Upper lobe of left lung (tissue), 6 donors: ENCODE measurements around the gene ZNF219. TPM values are rescaled to one million over a fixed set of nuclear protein-coding genes. Genes with fewer than 3 reads are reported as not detected.
A peak's percentile ranks its signal among the peaks of the same experiment; 100 is the strongest.

Experiments
- ATAC-seq, 2 donors: fragments of 200-7000 bp; cut with Tn5 transposase; one replicate each; pipeline ENCODE4 v1.9.1; 2022; ENCODE audit warnings: mild to moderate bottlenecking in 2 of 2, moderate library complexity in 2 of 2; ENCODE audit not compliant: low FRiP score in 2 of 2
- DNase-seq, 2 donors: peaks; one replicate each; pipeline ENCODE4 v3.0.0-alpha.2; 2019 to 2020
- H3K27ac ChIP-seq, 4 donors: fragments of 200-600 bp; sonication (generic); one replicate each; pipeline ENCODE4 v1.5.1; 2016 to 2019
- H3K27me3 ChIP-seq, 4 donors: fragments of 200-600 bp; sonication (generic); one replicate each; pipeline ENCODE4 v1.5.1; 2017 to 2019
- H3K36me3 ChIP-seq, 4 donors: fragments of 200-600 bp; sonication (generic); one replicate each; pipeline ENCODE4 v1.5.1; 2016 to 2019
- H3K4me1 ChIP-seq, 4 donors: fragments of 200-600 bp; sonication (generic); one replicate each; pipeline ENCODE4 v1.5.1; 2018 to 2019
- H3K4me3 ChIP-seq, 4 donors: fragments of 200-600 bp; sonication (generic); one replicate each; pipeline ENCODE4 v1.5.1; 2017 to 2019; ENCODE audit warnings: mild to moderate bottlenecking in 2 of 4, moderate library complexity in 1 of 4
- H3K9me3 ChIP-seq, 4 donors: fragments of 200-600 bp; sonication (generic); one replicate each; pipeline ENCODE4 v1.5.1; 2018 to 2019
- EP300 ChIP-seq, 4 donors: sonication (generic); formaldehyde crosslinking; IDR thresholded peaks; one replicate each; pipeline ENCODE4 v1.5.1; 2017; ENCODE audit warnings: antibody characterized with exemption in 4 of 4, control low read depth in 2 of 4
- POLR2A ChIP-seq, 4 donors: fragments of 450-650 bp; IDR thresholded peaks; one replicate each; pipeline ENCODE4 v1.5.1; 2016 to 2017; ENCODE audit warnings: antibody characterized with exemption in 4 of 4, mild to moderate bottlenecking in 2 of 4
- POLR2AphosphoS5 ChIP-seq, 2 donors: sonication (generic); formaldehyde crosslinking; IDR thresholded peaks; one replicate each; pipeline ENCODE4 v1.5.1; 2017; ENCODE audit warnings: antibody characterized with exemption in 2 of 2
- WGBS, 2 donors: methylation state at CpG; one replicate each; pipeline ENCODE4 v1.1.5; 2017 to 2018; 5-methylcytosine and 5-hydroxymethylcytosine counted together
- total RNA-seq, 6 donors: library from RNA; depleted of rRNA in 4 of 6; stranded (reverse); fragments of >200 nt in 4 of 6; gene quantifications; one replicate each; pipeline versions ENCODE4 v1.1.0 to v1.2.1, GENCODE V29; 2016 to 2021
- TF ChIP-seq, protein P1 (sequence below), 6 experiments: fragments of 450-650 bp in 4 of 6; fragments of 200-600 bp in 2 of 6; sonication (generic) in 2 of 6; IDR thresholded peaks; one replicate each; pipeline ENCODE4 v1.5.1; 2016 to 2019; ENCODE audit warnings: antibody characterized with exemption in 6 of 6
- donor health status: DM: no; HTN: no; CAD: no; lungs with moderate emphysema.
- donor health status: DM: no; HTN: yes; CAD: no; lungs with severe emphysema.

Gene ZNF219
- total RNA-seq, 6 donors from 2014 or later, result 46.1 to 97.5 (median 56.3) TPM

DNA sequence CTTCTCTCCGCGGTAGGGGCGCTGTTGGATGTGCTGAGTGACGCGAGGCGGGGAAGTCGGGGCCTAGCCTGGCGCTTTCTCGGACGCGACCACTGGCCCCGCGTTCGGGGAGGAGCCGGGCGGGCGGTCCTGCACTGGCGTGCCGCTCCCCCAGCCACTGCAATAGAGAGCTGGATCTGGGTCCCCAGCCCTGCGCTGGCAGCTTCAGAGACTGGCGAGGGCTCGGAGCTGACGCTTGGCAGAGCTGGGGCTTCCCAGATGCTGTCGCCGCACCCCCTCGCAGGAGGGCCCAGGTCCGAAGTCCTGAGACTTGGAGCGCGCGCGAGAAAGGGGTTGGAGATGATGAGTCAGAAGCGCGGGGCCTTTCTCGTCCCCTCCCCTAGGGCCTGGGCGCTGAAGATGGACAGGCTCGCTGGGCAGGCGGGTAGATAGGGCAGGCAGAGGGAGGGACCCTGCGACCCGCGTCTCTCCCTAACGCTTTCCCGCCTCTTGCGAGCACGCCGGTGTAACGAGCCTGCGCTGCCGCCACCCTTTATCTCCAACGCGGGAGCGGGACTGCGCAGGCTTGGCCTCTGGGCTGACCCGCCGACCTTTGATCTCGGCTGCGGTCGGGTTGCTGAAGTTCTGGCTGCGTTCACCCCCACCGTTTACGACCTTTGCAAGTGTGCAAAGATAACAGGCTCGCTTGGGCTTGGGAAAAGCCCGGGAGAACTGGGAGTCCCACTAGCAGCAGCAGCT lies 5.4 kb upstream of the ZNF219 start:
- H3K9me3 ChIP-seq, result no peaks in the 10 kb centered on the region
- H3K4me1 ChIP-seq, result peaks cover 44 to 55% (median 49%) of the 10 kb centered on the region in 4 donors
- WGBS, 2 donors, result 0 to 1% methylated on average over 8 to 39 of the region's 62 CpGs
- no peaks in the 10 kb centered on the region for H3K27me3 ChIP-seq
- H3K4me3 ChIP-seq, result peak overlapping the region; percentile 40 to 88 (median 56)
- peak; percentile 97 for ATAC-seq
- peak; percentile 96 to 98 for DNase-seq
- peak; percentile 35 to 97 (median 85) for TF ChIP-seq POLR2A (IDR thresholded peaks at IDR 0.05)
- peak; percentile 83 to 90 for TF ChIP-seq POLR2AphosphoS5 (IDR thresholded peaks at IDR 0.05)
- peak in 1 of 4 donors; percentile 53 for TF ChIP-seq EP300 (IDR thresholded peaks at IDR 0.05)
- TF ChIP-seq, protein P1, sequence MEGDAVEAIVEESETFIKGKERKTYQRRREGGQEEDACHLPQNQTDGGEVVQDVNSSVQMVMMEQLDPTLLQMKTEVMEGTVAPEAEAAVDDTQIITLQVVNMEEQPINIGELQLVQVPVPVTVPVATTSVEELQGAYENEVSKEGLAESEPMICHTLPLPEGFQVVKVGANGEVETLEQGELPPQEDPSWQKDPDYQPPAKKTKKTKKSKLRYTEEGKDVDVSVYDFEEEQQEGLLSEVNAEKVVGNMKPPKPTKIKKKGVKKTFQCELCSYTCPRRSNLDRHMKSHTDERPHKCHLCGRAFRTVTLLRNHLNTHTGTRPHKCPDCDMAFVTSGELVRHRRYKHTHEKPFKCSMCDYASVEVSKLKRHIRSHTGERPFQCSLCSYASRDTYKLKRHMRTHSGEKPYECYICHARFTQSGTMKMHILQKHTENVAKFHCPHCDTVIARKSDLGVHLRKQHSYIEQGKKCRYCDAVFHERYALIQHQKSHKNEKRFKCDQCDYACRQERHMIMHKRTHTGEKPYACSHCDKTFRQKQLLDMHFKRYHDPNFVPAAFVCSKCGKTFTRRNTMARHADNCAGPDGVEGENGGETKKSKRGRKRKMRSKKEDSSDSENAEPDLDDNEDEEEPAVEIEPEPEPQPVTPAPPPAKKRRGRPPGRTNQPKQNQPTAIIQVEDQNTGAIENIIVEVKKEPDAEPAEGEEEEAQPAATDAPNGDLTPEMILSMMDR (IDR thresholded peaks at IDR 0.05), result peak; percentile 65 to 95 (median 90)
- H3K36me3 ChIP-seq, result no peaks in the 10 kb centered on the region
- peak overlapping the region; percentile 95 to 99 (median 98) for H3K27ac ChIP-seq

DNA sequence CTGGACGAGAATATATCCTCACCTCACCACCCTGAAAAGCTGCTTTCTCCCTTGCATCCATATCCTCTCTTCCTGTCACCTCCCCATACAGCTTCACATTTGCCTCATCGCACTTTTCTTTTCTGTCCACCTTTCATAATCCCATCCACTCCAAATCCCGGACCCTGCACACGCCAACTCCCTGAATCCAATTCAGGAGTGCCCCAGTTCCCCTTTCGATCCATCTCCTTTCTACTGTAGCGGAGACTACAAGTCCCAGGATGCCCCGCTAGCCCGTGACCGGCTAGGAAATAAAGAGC lies 4.9 kb upstream of the ZNF219 start:
- 0 to 1% methylated on average over 9 of the region's 9 CpGs for WGBS, 2 donors
- TF ChIP-seq POLR2AphosphoS5 (IDR thresholded peaks at IDR 0.05) (no peak), POLR2A (IDR thresholded peaks at IDR 0.05) (no peak), EP300 (IDR thresholded peaks at IDR 0.05) (no peak)
- TF ChIP-seq, protein P1 (IDR thresholded peaks at IDR 0.05), result no peak
- H3K36me3 ChIP-seq, result no peaks in the 10 kb centered on the region
- no peak for DNase-seq
- no peaks in the 10 kb centered on the region for H3K27me3 ChIP-seq
- peak overlapping the region; percentile 95 to 99 (median 98) for H3K27ac ChIP-seq
- no peaks in the 10 kb centered on the region for H3K9me3 ChIP-seq
- H3K4me3 ChIP-seq, result peak overlapping the region in 3 of 4 donors; percentile 53 to 88 (median 60)
- H3K4me1 ChIP-seq, result peaks cover 45 to 58% (median 50%) of the 10 kb centered on the region in 4 donors
- ATAC-seq, result no peak

DNA sequence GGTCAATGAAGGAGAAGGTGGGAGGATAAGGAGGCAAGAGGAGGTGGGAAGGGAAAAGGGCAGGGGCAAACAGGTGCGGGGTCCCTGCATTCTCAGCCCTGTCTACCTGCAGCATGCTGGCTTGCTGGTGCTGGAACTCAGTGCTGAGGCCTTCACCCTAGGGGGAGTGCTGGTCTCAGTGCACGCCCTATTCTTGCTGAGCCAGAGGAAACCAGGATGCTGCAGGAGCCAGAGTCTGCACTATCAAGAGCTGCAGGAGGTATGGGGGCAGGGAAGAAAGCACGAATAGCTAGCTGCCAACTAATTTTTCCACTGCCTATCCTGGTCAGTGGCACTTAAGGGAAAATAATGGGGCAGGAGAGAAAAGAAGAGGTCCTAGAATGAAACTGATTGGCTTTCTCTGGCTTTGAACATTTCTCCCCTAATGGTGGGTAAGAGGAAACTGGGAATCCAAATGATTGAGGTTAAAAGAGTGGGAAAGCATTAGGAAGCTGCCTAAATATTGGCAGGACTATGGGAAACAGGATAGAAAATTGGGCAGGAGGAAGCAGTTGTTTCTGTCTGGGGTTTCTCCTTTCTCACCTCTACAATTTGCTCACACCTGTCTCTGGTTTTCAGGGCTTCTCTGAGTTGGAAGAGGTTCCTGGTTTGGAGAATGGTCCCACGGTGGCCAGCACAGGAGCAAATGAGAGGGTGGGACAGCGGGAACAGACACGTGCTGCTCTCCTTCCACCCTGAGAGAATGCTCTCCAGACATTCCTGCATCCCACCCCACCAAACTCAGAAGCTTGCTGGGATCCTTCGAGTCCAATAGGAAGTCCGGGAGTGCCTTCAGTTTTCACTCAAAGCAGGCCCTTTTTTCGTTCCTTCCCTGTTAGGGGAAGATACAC lies 4.3 kb upstream of the ZNF219 start:
- no peaks in the 10 kb centered on the region for H3K9me3 ChIP-seq
- H3K4me3 ChIP-seq, result peak overlapping the region in 3 of 4 donors; percentile 53 to 88 (median 60)
- no peaks in the 10 kb centered on the region for H3K27me3 ChIP-seq
- H3K36me3 ChIP-seq, result no peaks in the 10 kb centered on the region
- peak overlapping the region in 3 of 4 donors; percentile 98 to 99 (median 98) for H3K27ac ChIP-seq
- 19 to 28% methylated on average over 9 of the region's 9 CpGs for WGBS, 2 donors
- ATAC-seq, result no peak
- no peak for DNase-seq
- TF ChIP-seq EP300 (IDR thresholded peaks at IDR 0.05), result no peak
- no peak for TF ChIP-seq POLR2AphosphoS5 (IDR thresholded peaks at IDR 0.05)
- TF ChIP-seq, protein P1 (IDR thresholded peaks at IDR 0.05), result no peak
- TF ChIP-seq POLR2A (IDR thresholded peaks at IDR 0.05), result no peak
- H3K4me1 ChIP-seq, result peaks cover 45 to 59% (median 50%) of the 10 kb centered on the region in 4 donors

DNA sequence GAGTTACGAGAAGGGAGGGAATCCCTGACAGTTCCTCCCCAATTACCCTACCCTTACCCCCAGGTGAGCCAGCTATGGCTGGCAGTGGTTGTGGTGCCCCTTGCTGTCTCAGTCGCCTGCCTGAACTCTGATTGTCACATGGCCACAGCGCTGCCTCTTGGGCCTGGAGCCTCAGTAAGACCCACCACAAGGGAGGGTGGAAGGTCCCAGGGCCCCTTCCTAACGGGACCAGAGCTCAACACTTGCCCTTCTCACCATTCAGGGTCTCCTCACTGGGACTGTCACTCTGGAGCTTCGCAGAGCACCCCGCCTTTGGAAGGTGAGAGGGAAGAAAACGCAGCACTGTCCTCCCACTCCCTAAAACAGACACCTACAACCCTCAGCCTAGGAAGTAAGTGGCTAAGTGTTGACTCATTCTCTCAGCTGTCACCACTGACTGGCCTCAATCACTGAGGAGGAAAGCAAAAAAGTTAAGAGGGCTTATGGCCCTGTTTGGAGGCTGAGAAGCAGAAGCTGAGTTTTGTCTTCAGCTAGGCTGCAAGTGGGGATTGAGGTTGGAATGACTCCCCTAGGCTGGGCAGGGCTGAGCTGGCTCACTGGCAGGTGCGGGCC lies 3.5 kb upstream of the ZNF219 start:
- Histone ChIP-seq H3K4me3 (no peak overlapping the region), H3K36me3 (no peaks in the 10 kb centered on the region), H3K27ac (no peak overlapping the region), H3K27me3 (no peaks in the 10 kb centered on the region), H3K4me1 (peaks cover 49 to 63% (median 52%) of the 10 kb centered on the region in 4 donors), H3K9me3 (no peaks in the 10 kb centered on the region)
- ATAC-seq, result no peak
- TF ChIP-seq, protein P1 (IDR thresholded peaks at IDR 0.05), result no peak
- TF ChIP-seq EP300 (IDR thresholded peaks at IDR 0.05) (no peak), POLR2AphosphoS5 (IDR thresholded peaks at IDR 0.05) (no peak), POLR2A (IDR thresholded peaks at IDR 0.05) (no peak)
- peak in 1 of 2 donors; percentile 5 for DNase-seq
- WGBS, 2 donors, result 80 to 91% methylated on average over 7 to 8 of the region's 8 CpGs
